Lower leg skin (tissue), 3 donors: ENCODE measurements around the gene EYA2.

Source experiments
- POLR2A ChIP-seq, 2 donors: fragments of 450-650 bp; IDR thresholded peaks; one replicate each; pipeline ENCODE4 v1.6.1; 2016 to 2017; ENCODE audit warnings: antibody characterized with exemption in 2 of 2, mild to moderate bottlenecking in 1 of 2, moderate library complexity in 1 of 2
- TF ChIP-seq, protein P1 (sequence below), 3 donors: fragments of 450-650 bp; IDR thresholded peaks; one replicate each; pipeline ENCODE4 v1.5.1; 2016; ENCODE audit warnings: antibody characterized with exemption in 3 of 3, mild to moderate bottlenecking in 3 of 3, moderate library complexity in 2 of 3

DNA sequence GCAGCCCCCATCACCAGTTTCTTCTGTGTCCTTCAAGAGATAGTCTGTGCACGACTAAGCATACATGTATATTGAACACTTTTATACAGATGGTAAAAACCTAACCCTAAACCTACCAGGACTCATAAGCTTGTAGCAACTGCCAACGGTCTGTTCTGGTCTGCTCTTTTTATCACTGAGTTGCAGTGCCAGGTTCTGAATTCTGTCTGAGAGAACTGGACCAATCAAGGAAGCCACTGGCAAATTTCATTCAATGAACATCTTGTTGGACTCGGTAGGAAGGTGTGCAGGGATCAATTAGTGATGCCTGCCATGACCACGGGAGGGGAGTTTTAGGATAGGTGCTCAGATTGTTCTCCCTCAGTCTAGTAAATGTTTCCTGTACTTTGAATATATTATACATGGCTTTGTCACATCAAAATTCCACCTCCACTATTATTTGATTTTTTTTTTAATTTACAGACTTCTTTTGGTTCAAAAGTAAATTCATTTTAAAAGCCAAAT is 146.8 kb downstream of the EYA2 start:
- TF ChIP-seq, protein P1, sequence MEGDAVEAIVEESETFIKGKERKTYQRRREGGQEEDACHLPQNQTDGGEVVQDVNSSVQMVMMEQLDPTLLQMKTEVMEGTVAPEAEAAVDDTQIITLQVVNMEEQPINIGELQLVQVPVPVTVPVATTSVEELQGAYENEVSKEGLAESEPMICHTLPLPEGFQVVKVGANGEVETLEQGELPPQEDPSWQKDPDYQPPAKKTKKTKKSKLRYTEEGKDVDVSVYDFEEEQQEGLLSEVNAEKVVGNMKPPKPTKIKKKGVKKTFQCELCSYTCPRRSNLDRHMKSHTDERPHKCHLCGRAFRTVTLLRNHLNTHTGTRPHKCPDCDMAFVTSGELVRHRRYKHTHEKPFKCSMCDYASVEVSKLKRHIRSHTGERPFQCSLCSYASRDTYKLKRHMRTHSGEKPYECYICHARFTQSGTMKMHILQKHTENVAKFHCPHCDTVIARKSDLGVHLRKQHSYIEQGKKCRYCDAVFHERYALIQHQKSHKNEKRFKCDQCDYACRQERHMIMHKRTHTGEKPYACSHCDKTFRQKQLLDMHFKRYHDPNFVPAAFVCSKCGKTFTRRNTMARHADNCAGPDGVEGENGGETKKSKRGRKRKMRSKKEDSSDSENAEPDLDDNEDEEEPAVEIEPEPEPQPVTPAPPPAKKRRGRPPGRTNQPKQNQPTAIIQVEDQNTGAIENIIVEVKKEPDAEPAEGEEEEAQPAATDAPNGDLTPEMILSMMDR (IDR thresholded peaks at IDR 0.05) = no peak
- no peak for TF ChIP-seq POLR2A (IDR thresholded peaks at IDR 0.05)
